ENCODE results near the gene HARBI1.

GRCh38 chr11:46560300-46560991 lies 56.6 kb downstream of the HARBI1 start:
- TF ChIP-seq CTCF (IDR thresholded peaks at IDR 0.05) (no peak), POLR2A (IDR thresholded peaks at IDR 0.05) (no peak), EP300 (IDR thresholded peaks at IDR 0.05) (no peak)
